ENCODE measurements around the gene RAB32.

GRCh38 chr6:146601352-146601751, 57.7 kb downstream of the RAB32 start:
- TF ChIP-seq POLR2A (IDR thresholded peaks at IDR 0.05; ENCODE audit: low read length), result no peak
- no peak for TF ChIP-seq GATA1 (IDR thresholded peaks at IDR 0.05; ENCODE audit: low read depth, low read length)

All from erythroblast (primary cell).